Measurements from ENCODE around the gene SH3RF3. TPM values are rescaled to one million over a fixed set of nuclear protein-coding genes. Genes with fewer than 3 reads are reported as not detected.

Gene SH3RF3
- total RNA-seq, 2 donors from 2014 or later, result 1.4 to 17.0 TPM

DNA sequence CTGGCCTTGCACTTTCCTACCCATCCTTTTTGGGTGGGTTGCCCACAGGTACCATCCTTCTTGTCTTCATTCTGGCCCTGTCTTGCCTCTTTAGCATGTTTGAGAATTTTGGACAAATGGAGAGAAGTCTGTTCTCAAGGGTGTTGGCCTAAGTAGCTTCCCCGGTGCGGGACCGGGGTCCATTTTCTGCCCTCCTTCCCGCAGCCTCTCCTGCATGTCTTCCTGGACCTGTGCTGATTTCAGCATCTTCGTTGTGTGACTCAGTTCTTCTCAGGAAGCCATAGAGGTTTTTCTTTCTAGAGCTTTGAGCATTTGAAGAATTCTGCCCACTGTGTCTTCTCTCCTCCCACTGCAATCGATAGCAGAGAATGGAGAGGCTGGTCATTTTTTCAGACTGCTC lies 172.7 kb downstream of the SH3RF3 start:
- Histone ChIP-seq H3K27me3 (replicated peaks; ENCODE audit: insufficient read depth) (peaks cover 3% of the 10 kb centered on the region), H3K4me3 (no peak overlapping the region), H3K36me3 (no peaks in the 10 kb centered on the region), H3K9me3 (no peaks in the 10 kb centered on the region), H3K4me1 (replicated peaks) (no peaks in the 10 kb centered on the region), H3K27ac (no peak overlapping the region)
- WGBS, result 95% methylated on average over 6 of the region's 6 CpGs
- DNase-seq (ENCODE audit: low spot score), result no peak
- intact Hi-C loops (cut with DNase I), result no loop called here
- TF ChIP-seq POLR2AphosphoS5 (IDR thresholded peaks at IDR 0.05), result no peak
- no peak for TF ChIP-seq POLR2A (IDR thresholded peaks at IDR 0.05)
- TF ChIP-seq, protein P1, sequence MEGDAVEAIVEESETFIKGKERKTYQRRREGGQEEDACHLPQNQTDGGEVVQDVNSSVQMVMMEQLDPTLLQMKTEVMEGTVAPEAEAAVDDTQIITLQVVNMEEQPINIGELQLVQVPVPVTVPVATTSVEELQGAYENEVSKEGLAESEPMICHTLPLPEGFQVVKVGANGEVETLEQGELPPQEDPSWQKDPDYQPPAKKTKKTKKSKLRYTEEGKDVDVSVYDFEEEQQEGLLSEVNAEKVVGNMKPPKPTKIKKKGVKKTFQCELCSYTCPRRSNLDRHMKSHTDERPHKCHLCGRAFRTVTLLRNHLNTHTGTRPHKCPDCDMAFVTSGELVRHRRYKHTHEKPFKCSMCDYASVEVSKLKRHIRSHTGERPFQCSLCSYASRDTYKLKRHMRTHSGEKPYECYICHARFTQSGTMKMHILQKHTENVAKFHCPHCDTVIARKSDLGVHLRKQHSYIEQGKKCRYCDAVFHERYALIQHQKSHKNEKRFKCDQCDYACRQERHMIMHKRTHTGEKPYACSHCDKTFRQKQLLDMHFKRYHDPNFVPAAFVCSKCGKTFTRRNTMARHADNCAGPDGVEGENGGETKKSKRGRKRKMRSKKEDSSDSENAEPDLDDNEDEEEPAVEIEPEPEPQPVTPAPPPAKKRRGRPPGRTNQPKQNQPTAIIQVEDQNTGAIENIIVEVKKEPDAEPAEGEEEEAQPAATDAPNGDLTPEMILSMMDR (IDR thresholded peaks at IDR 0.05), result no peak

DNA sequence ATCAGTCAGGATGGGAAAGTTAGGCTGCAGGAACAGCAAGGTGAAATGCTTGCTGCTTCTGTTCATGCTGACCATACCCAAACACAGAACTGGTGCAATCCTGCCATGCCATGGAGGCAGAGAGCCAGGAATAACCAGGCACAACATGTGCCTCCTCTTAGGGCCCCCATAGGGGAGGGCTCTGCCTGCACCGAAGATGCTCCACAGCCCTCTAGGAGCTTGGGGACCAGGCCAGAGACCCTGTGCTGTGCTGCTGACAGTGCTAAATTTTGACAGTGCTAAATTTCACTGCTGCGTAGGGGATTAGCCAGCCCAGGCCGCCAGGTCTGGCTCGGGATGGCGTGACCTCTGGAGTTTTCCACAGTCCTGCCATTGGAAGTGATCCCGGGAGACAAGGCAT lies 173.3 kb downstream of the SH3RF3 start:
- no peak overlapping the region for H3K4me3 ChIP-seq
- H3K4me1 ChIP-seq (replicated peaks), result no peaks in the 10 kb centered on the region
- no peak overlapping the region for H3K27ac ChIP-seq
- no peak for DNase-seq (ENCODE audit: low spot score)
- TF ChIP-seq POLR2AphosphoS5 (IDR thresholded peaks at IDR 0.05) (no peak), POLR2A (IDR thresholded peaks at IDR 0.05) (no peak)
- TF ChIP-seq, protein P1 (IDR thresholded peaks at IDR 0.05), result no peak
- no peaks in the 10 kb centered on the region for H3K36me3 ChIP-seq
- intact Hi-C loops (cut with DNase I), result no loop called here
- peaks cover 3% of the 10 kb centered on the region for H3K27me3 ChIP-seq (replicated peaks; ENCODE audit: insufficient read depth)
- H3K9me3 ChIP-seq, result no peaks in the 10 kb centered on the region
- 77% methylated on average over 6 of the region's 6 CpGs for WGBS

DNA sequence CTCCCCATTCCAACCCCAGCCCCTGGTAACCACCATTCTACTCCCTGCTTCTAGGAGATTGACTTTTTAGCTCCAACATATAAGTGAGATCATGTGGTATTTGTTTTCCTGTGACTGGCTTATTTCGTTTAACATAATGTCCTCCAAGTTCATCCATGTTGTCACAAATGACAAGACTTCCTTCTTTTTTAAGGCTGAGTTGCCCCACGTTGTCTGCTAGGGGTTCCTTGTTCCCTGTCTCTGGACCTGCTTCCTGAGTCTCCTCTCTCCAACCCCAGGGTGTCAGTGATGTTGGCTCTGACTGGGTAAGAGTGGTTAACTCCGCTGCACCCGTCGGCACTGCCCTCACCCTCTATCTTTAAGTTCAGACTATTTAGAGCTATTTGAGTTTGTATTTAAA lies 175.2 kb downstream of the SH3RF3 start:
- Histone ChIP-seq H3K27ac (no peak overlapping the region), H3K4me1 (replicated peaks) (no peaks in the 10 kb centered on the region), H3K27me3 (replicated peaks; ENCODE audit: insufficient read depth) (peaks cover 3% of the 10 kb centered on the region), H3K36me3 (no peaks in the 10 kb centered on the region), H3K9me3 (no peaks in the 10 kb centered on the region), H3K4me3 (no peak overlapping the region)
- 81% methylated on average over 5 of the region's 5 CpGs for WGBS
- DNase-seq (ENCODE audit: low spot score), result no peak
- TF ChIP-seq POLR2AphosphoS5 (IDR thresholded peaks at IDR 0.05) (no peak), POLR2A (IDR thresholded peaks at IDR 0.05) (no peak)
- TF ChIP-seq, protein P1 (IDR thresholded peaks at IDR 0.05), result no peak
- intact Hi-C loops (cut with DNase I), result no loop called here

DNA sequence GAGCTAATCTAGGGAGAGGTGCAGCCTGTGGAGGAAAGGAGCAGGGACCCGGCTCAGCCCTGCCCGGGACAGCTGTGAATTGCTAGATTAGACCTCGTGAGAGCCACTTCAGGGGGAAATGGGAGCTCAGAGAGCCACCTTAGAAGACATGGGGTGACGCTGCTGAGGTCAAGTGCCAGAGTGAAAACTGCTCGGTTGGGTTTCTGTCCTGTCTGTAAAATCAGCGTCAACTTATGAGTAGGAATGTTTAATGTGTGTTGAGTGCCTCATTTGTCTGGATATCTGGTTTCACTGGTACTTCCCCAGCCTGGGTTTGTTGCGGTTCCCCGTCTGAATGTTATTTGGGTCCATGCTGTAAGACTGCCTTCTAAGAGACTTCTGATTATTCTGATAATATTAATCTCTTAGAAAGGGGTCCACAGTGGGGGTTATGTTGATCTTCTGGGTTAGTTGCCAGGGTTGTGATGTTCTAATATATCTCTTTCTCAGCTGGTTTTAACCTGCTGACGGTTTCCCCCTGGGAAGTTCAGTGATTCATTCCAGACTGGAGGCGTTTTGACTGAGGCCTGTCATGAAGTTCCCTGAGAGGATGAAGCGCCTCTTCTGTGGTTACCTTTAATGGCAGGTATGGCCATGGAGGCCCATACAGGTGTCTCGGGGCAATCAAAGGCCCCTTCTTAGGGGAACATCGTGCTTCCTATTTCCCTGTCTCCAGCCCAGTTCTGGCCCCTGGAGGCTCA lies 175.9 kb downstream of the SH3RF3 start:
- DNase-seq (ENCODE audit: low spot score), result no peak
- TF ChIP-seq POLR2AphosphoS5 (IDR thresholded peaks at IDR 0.05) (no peak), POLR2A (IDR thresholded peaks at IDR 0.05) (no peak)
- TF ChIP-seq, protein P1 (IDR thresholded peaks at IDR 0.05), result no peak
- H3K36me3 ChIP-seq, result no peaks in the 10 kb centered on the region
- H3K4me1 ChIP-seq (replicated peaks), result no peaks in the 10 kb centered on the region
- H3K27me3 ChIP-seq (replicated peaks; ENCODE audit: insufficient read depth), result peaks cover 3% of the 10 kb centered on the region
- WGBS, result 85% methylated on average over 13 of the region's 13 CpGs
- intact Hi-C loops (cut with DNase I), result no loop called here
- H3K4me3 ChIP-seq, result no peak overlapping the region
- no peaks in the 10 kb centered on the region for H3K9me3 ChIP-seq
- no peak overlapping the region for H3K27ac ChIP-seq
